ENCODE results near the gene FARP2.

The FARP2 gene

DNA sequence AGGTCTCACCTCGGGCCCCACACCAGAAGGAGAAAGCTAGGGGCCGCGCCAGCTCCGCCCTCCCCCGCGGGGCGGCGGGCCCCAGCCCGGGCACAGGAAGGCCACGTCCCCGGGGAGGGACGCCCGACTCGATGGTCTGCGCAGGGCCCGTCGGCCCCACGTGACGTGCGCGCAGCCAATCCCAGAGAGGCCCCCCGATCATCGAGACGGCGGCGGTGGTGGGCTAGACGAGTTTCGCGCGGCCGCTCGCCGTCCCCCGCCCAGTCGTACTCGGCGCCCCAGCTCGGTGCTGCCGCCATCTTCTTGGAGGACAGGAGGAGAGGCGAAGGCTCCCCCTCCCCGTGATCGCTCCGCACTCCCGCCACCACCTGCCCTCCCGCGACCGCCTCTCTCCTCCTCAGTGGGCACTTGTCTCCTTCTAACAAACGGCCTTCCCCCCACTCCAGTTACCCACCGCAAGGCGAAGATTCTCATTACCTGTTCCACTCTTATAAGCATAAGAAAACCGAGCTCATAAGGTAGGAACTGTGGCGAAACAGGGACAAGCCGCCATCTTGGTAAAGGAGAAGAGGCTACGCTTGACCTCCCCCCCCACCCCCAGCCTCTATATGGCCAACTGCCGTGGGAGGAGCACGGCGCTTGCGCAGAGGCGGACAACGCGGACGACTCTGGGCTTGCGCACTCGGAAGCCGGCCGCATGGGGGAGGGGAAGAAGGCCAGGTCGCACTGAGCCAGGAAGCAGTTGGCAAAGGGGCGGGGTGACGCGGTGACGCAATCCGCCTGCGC, 40.8 kb upstream of the FARP2 start, which contains the start of gene HDLBP (continued):
- TF ChIP-seq ZNF121 (tag by site-specific recombination; IDR thresholded peaks at IDR 0.05) (no peak), IKZF3 (tag by site-specific recombination; IDR thresholded peaks at IDR 0.05) (peak; percentile 51; the same call in 1 of the 2 replicates), ZNF623 (tag by site-specific recombination; IDR thresholded peaks at IDR 0.05) (peak; percentile 11; the same call in 1 of the 2 replicates), ZNF24 (tag by site-specific recombination; IDR thresholded peaks at IDR 0.05) (peak; percentile 73; the same call in 1 of the 2 replicates), BCL11B (tag by site-specific recombination; IDR thresholded peaks at IDR 0.05; ENCODE audit: low read depth) (peak; percentile 78), ZNF514 (tag by site-specific recombination; IDR thresholded peaks at IDR 0.05) (no peak), ZSCAN16 (tag by site-specific recombination; IDR thresholded peaks at IDR 0.05) (no peak), ZNF350 (tag by site-specific recombination; IDR thresholded peaks at IDR 0.05) (no peak), ZNF133 (tag by site-specific recombination; IDR thresholded peaks at IDR 0.05) (no peak), BCL11A (tag by site-specific recombination; IDR thresholded peaks at IDR 0.05; ENCODE audit: low read depth) (peak; percentile 49; the same call in 1 of the 2 replicates), ZNF585B (tag by site-specific recombination; IDR thresholded peaks at IDR 0.05) (no peak), ZNF169 (tag by site-specific recombination; IDR thresholded peaks at IDR 0.05) (no peak), ZNF670 (tag by site-specific recombination; IDR thresholded peaks at IDR 0.05; ENCODE audit: low read depth) (no peak), ZNF394 (tag by site-specific recombination; IDR thresholded peaks at IDR 0.05; ENCODE audit: borderline replicate concordance) (peak; percentile 69; the same call in 1 of the 2 replicates), GLIS2 (tag by site-specific recombination; IDR thresholded peaks at IDR 0.05) (peak; percentile 91), ZNF223 (tag by site-specific recombination; IDR thresholded peaks at IDR 0.05) (no peak), ZNF571 (tag by site-specific recombination; IDR thresholded peaks at IDR 0.05) (no peak), ZNF660 (tag by site-specific recombination; IDR thresholded peaks at IDR 0.05) (0 out of 2 replicates have a peak, but pooled peaks have one; percentile 44), WT1 (tag by site-specific recombination; IDR thresholded peaks at IDR 0.05) (peak; percentile 47; the same call in 1 of the 2 replicates), ZNF549 (tag by site-specific recombination; IDR thresholded peaks at IDR 0.05) (no peak), ZNF274 (IDR thresholded peaks at IDR 0.05; ENCODE audit: low read length) (no peak), ZNF274 (tag by site-specific recombination; IDR thresholded peaks at IDR 0.05; ENCODE audit: borderline replicate concordance) (no peak), FEZF1 (tag by site-specific recombination; IDR thresholded peaks at IDR 0.05) (no peak; the same call in 1 of the 2 replicates), ZNF157 (tag by site-specific recombination; IDR thresholded peaks at IDR 0.05) (no peak), ZNF366 (tag by site-specific recombination; conservative IDR thresholded peaks at IDR 0.05) (peak; percentile 50), OSR2 (tag by site-specific recombination; IDR thresholded peaks at IDR 0.05) (no peak), GFI1B (tag by site-specific recombination; IDR thresholded peaks at IDR 0.05) (no peak)
- TF ChIP-seq, protein P1, sequence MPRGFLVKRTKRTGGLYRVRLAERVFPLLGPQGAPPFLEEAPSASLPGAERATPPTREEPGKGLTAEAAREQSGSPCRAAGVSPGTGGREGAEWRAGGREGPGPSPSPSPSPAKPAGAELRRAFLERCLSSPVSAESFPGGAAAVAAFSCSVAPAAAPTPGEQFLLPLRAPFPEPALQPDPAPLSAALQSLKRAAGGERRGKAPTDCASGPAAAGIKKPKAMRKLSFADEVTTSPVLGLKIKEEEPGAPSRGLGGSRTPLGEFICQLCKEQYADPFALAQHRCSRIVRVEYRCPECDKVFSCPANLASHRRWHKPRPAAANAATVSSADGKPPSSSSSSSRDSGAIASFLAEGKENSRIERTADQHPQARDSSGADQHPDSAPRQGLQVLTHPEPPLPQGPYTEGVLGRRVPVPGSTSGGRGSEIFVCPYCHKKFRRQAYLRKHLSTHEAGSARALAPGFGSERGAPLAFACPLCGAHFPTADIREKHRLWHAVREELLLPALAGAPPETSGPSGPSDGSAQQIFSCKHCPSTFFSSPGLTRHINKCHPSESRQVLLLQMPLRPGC (tag by site-specific recombination; IDR thresholded peaks at IDR 0.05) = peak; percentile 71; the same call in 1 of the 2 replicates
- TF ChIP-seq, protein P2, sequence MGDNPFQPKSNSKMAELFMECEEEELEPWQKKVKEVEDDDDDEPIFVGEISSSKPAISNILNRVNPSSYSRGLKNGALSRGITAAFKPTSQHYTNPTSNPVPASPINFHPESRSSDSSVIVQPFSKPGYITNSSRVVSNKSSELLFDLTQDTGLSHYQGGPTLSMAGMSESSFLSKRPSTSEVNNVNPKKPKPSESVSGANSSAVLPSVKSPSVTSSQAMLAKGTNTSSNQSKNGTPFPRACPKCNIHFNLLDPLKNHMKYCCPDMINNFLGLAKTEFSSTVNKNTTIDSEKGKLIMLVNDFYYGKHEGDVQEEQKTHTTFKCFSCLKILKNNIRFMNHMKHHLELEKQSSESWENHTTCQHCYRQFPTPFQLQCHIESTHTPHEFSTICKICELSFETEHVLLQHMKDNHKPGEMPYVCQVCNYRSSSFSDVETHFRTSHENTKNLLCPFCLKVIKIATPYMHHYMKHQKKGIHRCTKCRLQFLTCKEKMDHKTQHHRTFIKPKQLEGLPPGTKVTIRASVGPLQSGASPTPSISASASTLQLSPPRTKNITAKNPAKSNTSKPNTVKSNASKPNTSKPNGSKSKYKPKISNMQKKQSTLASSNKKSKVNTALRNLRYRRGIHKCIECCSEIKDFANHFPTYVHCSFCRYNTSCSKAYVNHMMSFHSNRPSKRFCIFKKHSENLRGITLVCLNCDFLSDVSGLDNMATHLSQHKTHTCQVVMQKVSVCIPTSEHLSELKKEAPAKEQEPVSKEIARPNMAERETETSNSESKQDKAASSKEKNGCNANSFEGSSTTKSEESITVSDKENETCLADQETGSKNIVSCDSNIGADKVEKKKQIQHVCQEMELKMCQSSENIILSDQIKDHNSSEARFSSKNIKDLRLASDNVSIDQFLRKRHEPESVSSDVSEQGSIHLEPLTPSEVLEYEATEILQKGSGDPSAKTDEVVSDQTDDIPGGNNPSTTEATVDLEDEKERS (tag by site-specific recombination; IDR thresholded peaks at IDR 0.05) = peak; percentile 85; the same call in 1 of the 2 replicates
- TF ChIP-seq, protein P3, sequence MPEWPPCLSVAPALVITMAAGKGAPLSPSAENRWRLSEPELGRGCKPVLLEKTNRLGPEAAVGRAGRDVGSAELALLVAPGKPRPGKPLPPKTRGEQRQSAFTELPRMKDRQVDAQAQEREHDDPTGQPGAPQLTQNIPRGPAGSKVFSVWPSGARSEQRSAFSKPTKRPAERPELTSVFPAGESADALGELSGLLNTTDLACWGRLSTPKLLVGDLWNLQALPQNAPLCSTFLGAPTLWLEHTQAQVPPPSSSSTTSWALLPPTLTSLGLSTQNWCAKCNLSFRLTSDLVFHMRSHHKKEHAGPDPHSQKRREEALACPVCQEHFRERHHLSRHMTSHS (tag by site-specific recombination; IDR thresholded peaks at IDR 0.05) = no peak
- TF ChIP-seq, protein P4, sequence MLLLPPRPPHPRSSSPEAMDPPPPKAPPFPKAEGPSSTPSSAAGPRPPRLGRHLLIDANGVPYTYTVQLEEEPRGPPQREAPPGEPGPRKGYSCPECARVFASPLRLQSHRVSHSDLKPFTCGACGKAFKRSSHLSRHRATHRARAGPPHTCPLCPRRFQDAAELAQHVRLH (tag by site-specific recombination; IDR thresholded peaks at IDR 0.05) = 0 out of 2 replicates have a peak, but pooled peaks have one; percentile 28
- TF ChIP-seq, protein P5, sequence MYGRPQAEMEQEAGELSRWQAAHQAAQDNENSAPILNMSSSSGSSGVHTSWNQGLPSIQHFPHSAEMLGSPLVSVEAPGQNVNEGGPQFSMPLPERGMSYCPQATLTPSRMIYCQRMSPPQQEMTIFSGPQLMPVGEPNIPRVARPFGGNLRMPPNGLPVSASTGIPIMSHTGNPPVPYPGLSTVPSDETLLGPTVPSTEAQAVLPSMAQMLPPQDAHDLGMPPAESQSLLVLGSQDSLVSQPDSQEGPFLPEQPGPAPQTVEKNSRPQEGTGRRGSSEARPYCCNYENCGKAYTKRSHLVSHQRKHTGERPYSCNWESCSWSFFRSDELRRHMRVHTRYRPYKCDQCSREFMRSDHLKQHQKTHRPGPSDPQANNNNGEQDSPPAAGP (tag by site-specific recombination; IDR thresholded peaks at IDR 0.05) = no peak
- TF ChIP-seq, protein P6, sequence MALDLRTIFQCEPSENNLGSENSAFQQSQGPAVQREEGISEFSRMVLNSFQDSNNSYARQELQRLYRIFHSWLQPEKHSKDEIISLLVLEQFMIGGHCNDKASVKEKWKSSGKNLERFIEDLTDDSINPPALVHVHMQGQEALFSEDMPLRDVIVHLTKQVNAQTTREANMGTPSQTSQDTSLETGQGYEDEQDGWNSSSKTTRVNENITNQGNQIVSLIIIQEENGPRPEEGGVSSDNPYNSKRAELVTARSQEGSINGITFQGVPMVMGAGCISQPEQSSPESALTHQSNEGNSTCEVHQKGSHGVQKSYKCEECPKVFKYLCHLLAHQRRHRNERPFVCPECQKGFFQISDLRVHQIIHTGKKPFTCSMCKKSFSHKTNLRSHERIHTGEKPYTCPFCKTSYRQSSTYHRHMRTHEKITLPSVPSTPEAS (tag by site-specific recombination; IDR thresholded peaks at IDR 0.05) = peak; percentile 45; the same call in 1 of the 2 replicates

All from HEK293 (cell line).